ENCODE measurements around the gene SUMO3. TPM values are rescaled to one million over a fixed set of nuclear protein-coding genes. Genes with fewer than 3 reads are reported as not detected.

Gene SUMO3
- total RNA-seq, 2 donors from 2014 or later = 53.5 to 58.3 TPM

DNA sequence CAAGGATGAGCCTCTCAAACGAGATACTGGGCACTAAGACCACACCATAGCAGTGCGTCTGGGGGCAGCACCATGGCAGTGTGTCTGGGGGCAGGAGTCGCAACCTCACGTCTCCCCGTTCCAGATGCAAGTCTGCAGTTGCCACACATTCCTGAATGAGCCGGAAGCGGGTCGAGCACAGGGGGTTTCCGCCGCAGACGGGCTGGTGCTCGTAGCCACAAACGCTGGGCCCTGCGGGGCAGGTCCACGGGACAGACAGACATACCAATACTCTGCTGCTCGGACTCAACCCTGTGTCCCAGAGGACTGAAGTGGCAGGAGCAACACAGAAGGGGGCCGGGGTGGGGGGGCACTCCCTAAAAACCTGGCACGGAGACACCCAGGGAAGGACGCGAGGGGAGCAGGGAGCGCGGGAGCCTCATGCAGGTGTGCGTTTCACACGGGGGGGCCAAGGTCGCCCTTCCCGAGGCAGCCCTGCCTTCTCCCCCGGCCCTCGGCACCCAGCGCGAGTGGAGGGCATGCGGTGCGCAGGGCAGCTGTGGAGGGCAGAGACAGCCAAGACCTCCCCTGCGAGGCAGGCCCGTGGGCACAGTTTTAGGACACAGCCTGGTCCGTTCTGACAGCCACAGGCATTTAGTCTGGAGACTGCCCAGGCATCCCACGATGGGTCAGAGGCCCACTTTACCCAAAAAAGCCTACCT is 31.1 kb upstream of the SUMO3 start:
- intact Hi-C loops (cut with DNase I) = no loop called here
- peak; percentile 78 for DNase-seq (ENCODE audit: low spot score)

DNA sequence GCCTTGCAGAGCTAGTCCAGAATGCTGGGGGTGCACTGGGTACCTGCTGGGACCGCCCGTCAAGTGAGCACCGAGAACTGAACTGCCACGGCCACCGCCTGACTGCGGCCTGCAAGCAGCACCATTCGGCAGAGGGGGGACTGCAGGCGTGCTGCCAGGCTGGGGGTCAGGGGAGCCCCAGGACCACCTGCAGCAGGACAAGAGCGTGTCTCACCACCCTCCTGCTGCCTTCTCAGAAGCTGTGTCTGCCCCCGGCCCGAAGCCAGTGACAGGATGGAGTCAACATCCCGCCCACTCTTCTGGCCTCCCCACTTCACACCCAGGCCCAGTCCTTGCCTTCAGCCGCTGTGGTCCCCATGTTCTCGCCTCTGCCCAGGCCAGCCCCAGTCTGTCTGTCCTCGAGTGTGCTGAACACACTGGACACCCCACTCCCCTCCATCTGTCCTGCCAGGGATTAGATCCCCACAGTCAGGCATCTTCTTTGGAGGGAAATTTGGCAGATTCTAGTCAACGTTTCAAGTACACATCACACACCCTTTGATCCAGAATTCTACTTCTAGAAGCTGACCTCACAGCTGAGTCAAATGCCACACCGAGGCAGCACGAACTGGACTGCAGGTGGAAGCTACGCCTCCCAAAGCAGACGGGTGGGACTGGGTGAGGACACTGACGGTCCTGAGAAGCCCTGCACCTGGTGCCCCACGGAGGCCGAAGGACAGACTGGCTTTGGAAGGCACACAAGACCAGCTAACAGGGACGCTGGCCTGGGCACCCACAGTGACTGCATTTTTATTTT is 29.6 kb upstream of the SUMO3 start:
- DNase-seq (ENCODE audit: low spot score) = no peak
- intact Hi-C loops (cut with DNase I) = loop anchor here in 1 of 2 donors (1.0 kb wide), 1 partner anchor 21 kb away; no protein-coding TSS in a partner anchor

DNA sequence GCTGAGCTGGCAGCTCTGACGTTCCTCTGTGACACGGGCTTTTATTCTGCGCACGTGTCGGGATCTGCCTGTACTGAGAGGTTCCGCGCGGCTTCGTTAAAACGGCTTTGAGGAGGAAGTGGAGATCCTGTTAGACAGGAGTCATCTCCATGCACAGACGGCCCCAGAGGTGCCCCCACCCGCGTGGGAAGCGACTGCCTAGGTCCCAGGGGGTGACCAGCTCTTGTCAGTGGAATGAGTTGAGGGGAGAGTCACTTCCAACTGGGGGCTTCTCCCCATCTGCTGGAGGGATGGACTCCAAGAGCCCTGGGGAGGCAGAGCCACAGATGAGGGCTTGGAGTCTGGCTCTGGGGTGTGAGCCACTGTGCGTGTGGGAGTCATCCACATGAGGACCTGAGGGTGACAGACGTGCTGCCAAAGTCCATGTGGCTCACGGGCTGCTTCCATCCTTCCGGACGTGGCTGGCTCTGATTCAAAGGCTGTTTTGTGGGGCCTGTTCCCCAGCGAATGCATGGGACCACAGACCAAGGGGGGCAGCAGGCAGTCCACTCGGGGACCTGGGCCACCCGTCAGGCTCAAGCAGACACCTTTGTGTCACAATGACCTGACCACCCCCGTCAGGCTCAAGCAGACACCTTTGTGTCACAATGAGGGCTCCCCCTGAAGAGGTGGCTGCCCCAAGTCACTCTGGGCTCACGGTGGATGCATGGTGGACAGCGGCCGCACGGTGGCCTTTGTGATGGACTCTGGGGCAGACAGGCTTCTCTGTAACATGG is 28.8 kb upstream of the SUMO3 start:
- DNase-seq (ENCODE audit: low spot score) = peak; percentile 91
- intact Hi-C loops (cut with DNase I) = loop anchor here in 1 of 2 donors (1.0 kb wide), 1 partner anchor 22 kb away; no protein-coding TSS in a partner anchor

DNA sequence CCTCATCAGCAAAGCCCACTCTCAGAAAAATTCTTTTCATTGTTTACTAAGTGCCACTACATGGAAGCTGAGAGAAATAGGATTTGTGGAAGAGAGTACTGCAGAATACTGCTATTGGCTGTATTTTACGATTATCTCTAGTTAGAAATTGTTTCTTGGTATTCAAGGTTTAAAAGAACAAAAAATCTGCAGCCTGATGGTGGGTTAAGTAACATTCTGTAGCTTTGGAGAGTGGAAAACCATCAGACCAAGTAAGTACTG is 28.3 kb upstream of the SUMO3 start:
- intact Hi-C loops (cut with DNase I) = no loop called here

DNA sequence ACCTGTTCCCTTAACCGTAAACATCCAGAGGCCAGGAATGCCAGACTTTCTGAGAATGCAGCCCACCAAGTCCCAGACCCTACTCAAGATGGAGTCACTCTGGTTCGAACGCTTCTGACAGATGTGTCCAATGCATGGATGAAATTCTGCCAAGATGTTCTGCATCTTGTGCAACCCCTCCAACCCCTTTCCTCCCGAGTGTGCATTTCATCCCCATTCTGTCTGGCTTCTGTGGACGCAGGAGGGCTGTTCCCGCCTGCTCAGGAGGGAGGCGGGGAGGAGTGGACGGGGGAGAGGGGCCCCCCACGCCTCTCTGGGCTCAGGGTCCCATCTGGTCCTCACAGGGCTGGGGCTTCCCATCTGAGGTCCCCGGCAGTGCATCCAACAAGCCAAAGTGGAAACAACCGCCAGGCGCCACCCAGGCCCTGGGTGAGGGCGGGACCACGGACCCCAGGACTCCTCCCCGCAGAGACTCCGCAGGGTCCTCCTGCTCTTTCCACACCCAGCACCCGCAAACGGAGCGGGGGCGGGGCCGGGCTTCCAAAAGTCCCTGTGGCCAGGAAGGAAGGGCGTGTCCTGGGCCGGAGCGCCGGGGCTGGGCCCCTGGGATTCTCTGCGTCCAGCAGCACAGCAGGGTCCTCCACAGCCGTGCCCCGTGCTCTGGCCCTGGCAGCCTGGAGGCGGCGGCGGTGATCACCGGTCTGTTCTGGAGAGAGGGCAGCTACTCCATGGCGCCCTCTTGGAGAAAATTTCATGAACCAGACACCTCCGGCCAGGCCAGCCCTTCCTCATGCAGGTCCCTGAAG is 27.8 kb upstream of the SUMO3 start:
- intact Hi-C loops (cut with DNase I) = no loop called here

More for the DNA sequence above, 28.3 kb upstream of the SUMO3 start:
- DNase-seq (ENCODE audit: low spot score) = no peak

DNA sequence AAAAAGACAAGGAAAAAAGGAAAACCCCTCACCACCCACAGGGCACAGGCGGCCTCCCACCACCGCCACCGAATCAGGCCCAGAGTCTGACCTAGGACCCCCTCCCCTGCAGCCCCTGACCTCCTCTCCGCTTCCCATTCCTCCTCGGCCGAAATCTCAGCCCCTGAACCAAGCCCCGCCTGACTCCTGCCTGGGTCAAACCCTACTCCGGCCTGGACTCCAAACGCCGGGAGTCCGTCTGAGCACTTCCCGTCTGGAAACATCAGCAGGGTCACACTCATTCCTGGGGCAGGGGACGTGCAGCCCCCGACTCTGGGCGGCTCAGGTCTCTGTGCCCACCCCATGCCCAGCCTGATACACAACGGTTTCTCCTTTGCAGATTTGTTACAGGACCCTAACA is 26.4 kb upstream of the SUMO3 start:
- intact Hi-C loops (cut with DNase I) = no loop called here
- peak; percentile 66 for DNase-seq (ENCODE audit: low spot score)

More for the DNA sequence above, 27.8 kb upstream of the SUMO3 start:
- peak; percentile 92 for DNase-seq (ENCODE audit: low spot score)

DNA sequence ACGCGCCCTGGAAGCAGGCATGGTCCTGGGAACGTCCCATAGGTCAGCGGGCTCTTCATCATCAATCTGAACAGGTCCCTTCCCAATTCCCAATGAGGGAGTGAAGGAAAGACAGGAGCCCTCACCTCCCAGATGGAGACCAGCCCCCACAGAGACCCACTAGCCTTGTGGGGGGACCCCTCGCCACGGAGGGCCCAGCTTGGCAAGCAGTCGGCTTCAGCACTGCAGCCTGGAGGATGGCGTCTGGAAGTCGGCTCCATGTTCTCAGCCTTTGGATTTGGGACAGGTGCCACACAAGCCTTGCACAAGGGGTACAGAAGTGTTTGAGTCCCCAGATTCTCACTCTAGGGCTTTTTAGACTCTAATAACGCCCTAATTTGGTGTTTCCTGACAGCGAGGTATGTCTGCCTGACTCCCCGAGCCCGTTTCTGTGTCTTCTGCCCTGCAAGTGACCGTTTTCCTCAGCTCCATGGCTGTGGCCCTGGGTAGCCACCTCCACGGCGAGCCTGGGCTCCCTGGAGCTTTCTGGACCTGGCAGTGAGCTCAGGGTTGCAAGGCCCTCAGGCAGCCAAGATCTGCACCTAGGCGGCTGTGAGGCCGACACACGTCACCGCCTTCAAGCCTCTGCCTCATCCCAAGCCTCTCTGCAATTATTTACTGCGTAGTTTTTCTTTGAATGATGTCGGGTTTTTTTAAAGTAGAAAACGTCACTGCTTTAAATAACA is 25.0 kb upstream of the SUMO3 start:
- intact Hi-C loops (cut with DNase I) = no loop called here
- DNase-seq (ENCODE audit: low spot score) = no peak

DNA sequence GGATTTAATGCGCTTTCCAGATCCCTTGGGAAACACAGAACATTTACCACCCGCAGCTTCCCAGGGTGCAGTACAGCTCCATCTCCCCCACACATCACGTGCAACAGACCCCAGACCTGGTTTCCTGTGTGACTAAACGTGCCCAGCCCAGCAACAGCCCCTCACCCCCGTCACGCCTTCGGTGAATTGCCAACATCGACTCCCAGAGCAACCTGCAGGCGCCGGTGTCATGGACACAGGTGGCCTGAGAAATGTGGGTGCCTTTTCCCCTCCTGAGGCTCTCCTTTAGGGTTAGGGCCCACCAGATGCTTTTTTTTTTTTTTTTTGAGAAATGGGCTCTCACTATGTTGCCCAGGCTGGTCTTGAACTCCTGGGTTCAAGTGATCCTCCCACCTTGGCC is 24.2 kb upstream of the SUMO3 start:
- no peak for DNase-seq (ENCODE audit: low spot score)
- intact Hi-C loops (cut with DNase I) = no loop called here

DNA sequence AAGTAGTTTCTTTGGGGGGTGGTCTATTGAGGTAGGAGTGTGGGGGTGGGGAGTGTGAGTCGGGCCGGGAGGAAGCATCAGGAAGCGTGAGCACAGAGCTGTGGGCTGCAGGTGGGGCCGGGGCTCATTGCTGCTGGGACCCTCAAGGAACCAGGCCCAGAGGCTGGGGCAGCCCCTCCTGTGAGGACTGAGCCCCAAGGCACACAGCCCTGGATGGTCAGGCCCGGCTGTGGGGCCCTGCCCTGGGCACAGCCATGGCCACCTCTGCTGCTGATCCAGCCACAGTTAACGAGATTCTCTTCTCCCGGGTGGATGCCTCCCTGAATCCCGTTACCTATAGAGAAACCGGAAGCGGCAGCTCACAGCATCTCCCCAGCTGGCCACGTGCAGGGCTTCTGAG is 22.9 kb upstream of the SUMO3 start:
- no peak for DNase-seq (ENCODE audit: low spot score)
- intact Hi-C loops (cut with DNase I) = no loop called here

DNA sequence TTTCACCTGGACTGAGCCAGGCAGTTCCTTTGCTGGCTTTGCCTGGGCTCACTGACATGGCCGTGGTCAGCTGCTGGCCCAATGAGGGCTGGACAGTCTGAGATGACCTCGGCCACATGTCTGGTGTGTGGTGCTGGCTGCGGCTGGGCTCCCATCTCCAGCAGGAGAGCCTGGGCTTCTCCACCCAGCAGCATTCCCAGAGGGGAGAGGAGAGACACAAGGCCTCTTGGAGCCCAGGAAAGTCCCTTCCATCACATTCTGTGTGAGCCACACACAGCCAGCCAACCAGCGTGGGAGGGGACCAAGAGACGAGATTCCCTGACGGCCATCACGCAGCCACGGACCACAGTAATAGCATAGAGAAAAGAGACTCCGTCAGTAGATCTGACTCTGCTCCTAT is 21.1 kb upstream of the SUMO3 start:
- DNase-seq (ENCODE audit: low spot score) = no peak
- intact Hi-C loops (cut with DNase I) = no loop called here

DNA sequence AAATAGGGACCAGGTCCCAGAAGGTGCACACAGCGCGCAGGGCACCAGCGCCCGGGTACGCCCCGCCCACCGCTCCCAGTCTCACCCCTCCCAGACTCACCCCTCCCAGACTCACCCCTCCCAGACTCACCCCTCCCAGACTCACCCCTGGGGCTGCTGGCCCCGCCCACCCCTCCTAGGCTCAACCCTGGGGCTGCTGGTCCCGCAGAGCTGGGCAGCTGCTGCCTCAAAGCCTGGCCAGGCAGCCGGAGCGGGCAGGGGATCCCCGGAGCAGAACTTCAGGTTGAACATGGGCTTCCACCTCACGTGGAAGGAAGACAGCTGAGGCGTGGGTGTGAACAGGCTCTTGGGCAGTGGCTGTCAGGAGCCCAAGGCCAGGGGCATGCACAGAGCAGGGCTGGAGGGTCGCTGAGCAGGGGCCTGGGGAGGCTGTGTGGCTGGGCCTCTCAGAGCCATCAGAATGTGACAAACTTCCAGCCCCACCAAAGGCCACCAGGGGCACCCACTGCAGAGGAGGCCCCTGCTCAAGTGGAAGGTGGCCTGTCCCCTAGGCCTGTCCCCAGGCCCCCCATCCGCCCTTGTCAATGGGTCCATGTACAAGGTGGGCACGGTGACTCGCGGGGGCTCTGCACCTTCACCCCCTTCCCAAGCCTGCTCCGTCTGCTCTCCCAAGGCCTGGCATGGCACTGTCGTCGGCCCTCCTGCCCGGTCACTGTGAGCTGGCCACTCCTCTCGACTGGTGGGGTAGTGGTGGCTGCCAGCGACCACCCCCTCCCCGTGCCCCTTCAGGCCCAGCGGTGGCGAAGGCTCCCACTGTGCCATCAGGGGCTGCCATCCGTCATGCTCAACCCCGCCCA is 20.4 kb upstream of the SUMO3 start:
- DNase-seq (ENCODE audit: low spot score) = no peak
- intact Hi-C loops (cut with DNase I) = no loop called here

DNA sequence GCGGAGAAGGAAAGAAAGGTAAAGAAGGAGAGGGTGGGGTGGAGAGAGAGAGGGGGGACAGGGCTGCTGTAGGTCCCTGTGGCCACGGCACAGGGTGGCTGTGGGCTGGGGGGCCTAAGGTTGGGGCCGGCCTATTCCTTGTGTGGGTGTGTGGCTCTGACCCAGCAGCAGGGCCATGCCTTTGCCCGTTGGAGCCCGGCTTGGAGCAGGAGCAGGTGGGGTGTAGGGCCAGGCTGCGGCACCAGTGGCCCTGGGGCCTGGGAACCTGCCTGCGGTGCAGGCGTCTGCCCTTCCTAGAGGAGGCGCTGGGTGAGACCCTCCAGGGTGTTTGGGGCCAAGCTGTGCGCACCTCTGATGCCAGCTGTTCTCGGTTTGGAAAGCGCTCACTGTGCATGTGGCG is 19.7 kb upstream of the SUMO3 start:
- intact Hi-C loops (cut with DNase I) = no loop called here
- DNase-seq (ENCODE audit: low spot score) = no peak

DNA sequence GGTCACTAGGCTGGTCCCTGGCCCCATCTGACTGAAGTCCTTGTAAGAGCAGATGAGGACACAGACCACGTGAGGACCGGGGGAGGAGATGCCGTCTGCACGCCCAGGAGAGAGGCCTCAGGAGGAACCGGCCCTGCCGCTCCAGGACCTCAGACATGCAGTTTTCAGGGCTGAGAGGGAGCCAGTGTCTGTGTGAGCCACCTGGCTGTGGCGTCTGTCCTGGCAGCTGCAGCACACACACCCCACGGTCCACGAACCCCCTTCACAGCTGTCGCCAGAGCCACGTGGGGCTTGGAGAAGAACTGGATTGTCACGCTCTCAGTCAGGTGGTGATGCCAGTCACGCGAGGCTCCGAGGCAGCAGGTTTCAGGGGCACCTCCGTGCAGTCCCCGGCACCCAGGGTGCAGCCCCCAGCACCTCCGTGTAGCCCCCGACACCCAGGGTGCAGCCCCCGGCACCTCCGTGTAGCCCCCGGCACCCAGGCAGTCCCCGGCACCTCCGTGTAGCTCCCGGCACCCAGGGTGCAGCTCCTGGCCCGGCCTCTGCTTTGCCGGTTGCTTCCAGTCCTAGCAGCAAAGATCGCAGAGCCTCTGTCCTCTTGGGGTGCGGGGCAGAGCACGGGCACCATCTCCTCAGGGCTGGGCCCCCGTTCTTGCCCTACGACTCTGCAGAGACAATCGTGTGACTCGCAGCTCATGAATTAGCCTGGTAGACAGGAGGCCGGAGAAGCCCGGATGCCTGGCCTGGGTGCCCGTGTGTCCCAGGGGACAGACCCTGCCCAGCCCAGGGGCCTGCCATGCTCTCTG is 19.0 kb upstream of the SUMO3 start:
- peak; percentile 81 for DNase-seq (ENCODE audit: low spot score)
- intact Hi-C loops (cut with DNase I) = no loop called here

DNA sequence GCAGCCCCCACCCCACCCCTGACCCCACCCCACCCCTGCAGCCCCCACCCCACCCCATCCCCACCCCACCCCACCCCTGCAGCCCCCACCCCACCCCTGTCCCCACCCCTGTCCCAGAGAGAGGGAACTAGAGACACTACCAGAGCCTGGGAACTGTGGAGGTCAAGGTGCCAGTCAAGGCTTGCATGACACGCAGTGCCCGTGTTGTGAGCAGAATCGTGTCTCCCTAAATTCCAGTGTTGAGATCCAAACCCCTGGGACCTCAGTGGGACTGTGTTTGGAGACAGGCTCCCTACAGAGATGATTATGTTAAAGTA is 18.4 kb upstream of the SUMO3 start:
- DNase-seq (ENCODE audit: low spot score) = no peak
- intact Hi-C loops (cut with DNase I) = no loop called here

DNA sequence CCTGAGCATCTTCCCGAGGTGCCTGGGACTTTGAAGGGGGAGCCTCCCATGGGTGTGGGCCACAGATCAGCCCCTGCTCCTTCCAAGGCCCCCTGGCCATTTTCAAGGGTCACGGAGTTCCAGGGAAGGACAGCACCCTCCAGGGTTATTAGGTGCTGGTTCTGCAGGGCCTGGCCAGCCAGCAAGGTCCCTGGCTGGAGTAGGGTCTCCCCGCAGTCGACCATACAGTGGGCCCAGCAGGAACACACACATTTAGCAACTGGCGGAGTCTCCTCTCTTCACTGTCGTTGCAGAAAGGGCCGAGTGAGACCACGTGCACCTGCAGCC is 17.7 kb upstream of the SUMO3 start:
- no peak for DNase-seq (ENCODE audit: low spot score)
- intact Hi-C loops (cut with DNase I) = no loop called here

DNA sequence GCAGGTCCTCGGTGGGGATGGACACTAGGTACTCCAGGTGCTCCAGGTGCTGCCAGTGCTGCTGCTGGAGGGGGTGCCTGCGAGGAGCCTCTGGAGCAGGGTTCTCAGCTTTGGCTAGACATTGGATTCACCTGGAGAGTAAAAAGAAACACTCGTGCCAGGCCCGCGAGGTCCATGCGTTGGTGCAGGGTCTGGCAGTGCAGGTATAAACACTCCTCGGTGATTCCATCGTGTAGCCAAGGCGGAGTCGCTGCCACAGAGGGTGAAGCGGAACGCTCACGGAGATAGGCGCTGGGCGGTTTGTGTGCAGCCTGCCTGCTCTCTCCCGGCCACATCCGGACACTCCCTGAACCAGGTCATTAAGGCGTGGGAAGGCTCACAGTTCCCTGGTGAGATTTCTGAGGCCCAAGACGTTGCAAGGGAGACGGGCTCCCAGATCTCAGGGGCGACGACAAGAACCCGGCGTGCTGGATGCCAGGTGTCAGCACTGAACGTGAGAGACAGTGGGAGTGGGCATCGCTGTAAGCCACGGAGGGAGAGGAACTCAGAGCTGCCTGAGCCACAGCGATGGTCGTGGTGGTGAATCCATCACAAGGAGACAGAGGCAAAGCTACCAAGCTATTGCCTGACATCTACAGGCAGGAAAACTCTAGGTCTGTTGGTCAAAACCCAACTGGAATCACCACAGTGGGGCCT is 17.2 kb upstream of the SUMO3 start:
- peak; percentile 73 for DNase-seq (ENCODE audit: low spot score)

More for the DNA sequence above, 17.2 kb upstream of the SUMO3 start:
- intact Hi-C loops (cut with DNase I) = no loop called here
